ENCODE measurements around the gene MRE11.

DNA sequence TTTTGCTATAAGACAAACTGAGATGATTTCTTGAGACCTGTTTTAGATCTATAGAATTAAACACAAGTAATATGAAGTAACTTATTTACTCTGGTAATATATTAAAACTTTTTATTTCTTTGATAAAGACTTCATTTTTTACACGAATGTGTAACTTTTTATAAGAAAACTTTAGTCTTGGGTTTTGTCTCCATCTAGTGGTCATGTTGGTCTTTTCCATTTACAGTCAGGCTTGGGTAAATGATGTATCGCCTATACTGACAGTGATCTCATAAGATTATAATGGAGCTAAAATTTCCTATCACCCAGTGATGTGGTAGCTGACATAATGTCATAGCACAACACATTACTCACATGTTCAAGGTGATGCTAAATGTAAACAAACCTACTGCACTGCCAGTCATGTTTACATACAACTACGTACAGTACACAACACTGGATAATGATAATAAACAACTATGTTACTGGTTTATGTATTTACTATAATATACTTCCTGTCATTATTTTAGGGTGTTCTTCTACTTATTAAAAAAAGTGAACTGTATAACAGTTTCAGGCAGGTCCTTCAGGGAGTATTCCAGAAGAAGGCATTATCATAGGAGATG, 11.1 kb upstream of the MRE11 start:
- TF ChIP-seq, protein P1, sequence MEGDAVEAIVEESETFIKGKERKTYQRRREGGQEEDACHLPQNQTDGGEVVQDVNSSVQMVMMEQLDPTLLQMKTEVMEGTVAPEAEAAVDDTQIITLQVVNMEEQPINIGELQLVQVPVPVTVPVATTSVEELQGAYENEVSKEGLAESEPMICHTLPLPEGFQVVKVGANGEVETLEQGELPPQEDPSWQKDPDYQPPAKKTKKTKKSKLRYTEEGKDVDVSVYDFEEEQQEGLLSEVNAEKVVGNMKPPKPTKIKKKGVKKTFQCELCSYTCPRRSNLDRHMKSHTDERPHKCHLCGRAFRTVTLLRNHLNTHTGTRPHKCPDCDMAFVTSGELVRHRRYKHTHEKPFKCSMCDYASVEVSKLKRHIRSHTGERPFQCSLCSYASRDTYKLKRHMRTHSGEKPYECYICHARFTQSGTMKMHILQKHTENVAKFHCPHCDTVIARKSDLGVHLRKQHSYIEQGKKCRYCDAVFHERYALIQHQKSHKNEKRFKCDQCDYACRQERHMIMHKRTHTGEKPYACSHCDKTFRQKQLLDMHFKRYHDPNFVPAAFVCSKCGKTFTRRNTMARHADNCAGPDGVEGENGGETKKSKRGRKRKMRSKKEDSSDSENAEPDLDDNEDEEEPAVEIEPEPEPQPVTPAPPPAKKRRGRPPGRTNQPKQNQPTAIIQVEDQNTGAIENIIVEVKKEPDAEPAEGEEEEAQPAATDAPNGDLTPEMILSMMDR (IDR thresholded peaks at IDR 0.05) = peak; percentile 9 to 68 (median 48)
- no peak for TF ChIP-seq POLR2A (IDR thresholded peaks at IDR 0.05)
- TF ChIP-seq POLR2AphosphoS5 (IDR thresholded peaks at IDR 0.05) = no peak
